ENCODE results near the gene JKAMP. TPM values are rescaled to one million over a fixed set of nuclear protein-coding genes. Genes with fewer than 3 reads are reported as not detected.

The JKAMP gene
- total RNA-seq, 1 donor, result 77.4 TPM

GRCh38 chr14:59541731-59542130 lies 57.4 kb downstream of the JKAMP start:
- no peaks in the 10 kb centered on the region for H4K20me1 ChIP-seq (ENCODE audit: insufficient read depth, low read length)
- no peaks in the 10 kb centered on the region for H3K79me2 ChIP-seq (ENCODE audit: insufficient read depth, low read length)
- no peak overlapping the region for H3K27ac ChIP-seq (ENCODE audit: low read depth, low read length)
- no peak overlapping the region for H3K4me2 ChIP-seq (ENCODE audit: insufficient read depth, low read length)
- no peak overlapping the region for H3K4me3 ChIP-seq (ENCODE audit: insufficient read depth, low read length)
- no peaks in the 10 kb centered on the region for H3K27me3 ChIP-seq (ENCODE audit: insufficient read depth, low read length)
- H3K9me3 ChIP-seq (ENCODE audit: low read depth, low read length), result no peaks in the 10 kb centered on the region
- no peaks in the 10 kb centered on the region for H3K36me3 ChIP-seq (ENCODE audit: insufficient read depth, low read length)
- no peak overlapping the region for H2AFZ ChIP-seq (ENCODE audit: low read length)
- no peak for DNase-seq (ENCODE audit: insufficient read length, low spot score, missing footprints)
- no peak for TF ChIP-seq CTCF (IDR thresholded peaks at IDR 0.05; ENCODE audit: extremely low read depth, low read depth, low read length)
- peaks cover 6% of the 10 kb centered on the region for H3K4me1 ChIP-seq (ENCODE audit: insufficient read depth, low read length)

- no peak overlapping the region for H2AFZ ChIP-seq (ENCODE audit: low read length)
These were observed 59.6 kb downstream of the JKAMP start for GRCh38 chr14:59543873-59544272.

GRCh38 chr14:59547310-59547709 lies 63.0 kb downstream of the JKAMP start:
- H3K4me2 ChIP-seq (ENCODE audit: insufficient read depth, low read length), result no peak overlapping the region

More at GRCh38 chr14:59543873-59544272, 59.6 kb downstream of the JKAMP start:
- no peak for TF ChIP-seq CTCF (IDR thresholded peaks at IDR 0.05; ENCODE audit: extremely low read depth, low read depth, low read length)
- no peak for DNase-seq (ENCODE audit: insufficient read length, low spot score, missing footprints)
- no peaks in the 10 kb centered on the region for H4K20me1 ChIP-seq (ENCODE audit: insufficient read depth, low read length)
- no peaks in the 10 kb centered on the region for H3K79me2 ChIP-seq (ENCODE audit: insufficient read depth, low read length)
- H3K9me3 ChIP-seq (ENCODE audit: low read depth, low read length), result no peaks in the 10 kb centered on the region
- H3K36me3 ChIP-seq (ENCODE audit: insufficient read depth, low read length), result no peaks in the 10 kb centered on the region
- H3K27me3 ChIP-seq (ENCODE audit: insufficient read depth, low read length), result peaks cover 4% of the 10 kb centered on the region
- peaks cover 6% of the 10 kb centered on the region for H3K4me1 ChIP-seq (ENCODE audit: insufficient read depth, low read length)
- H3K27ac ChIP-seq (ENCODE audit: low read depth, low read length), result no peak overlapping the region
- H3K4me3 ChIP-seq (ENCODE audit: insufficient read depth, low read length), result no peak overlapping the region
- no peak overlapping the region for H3K4me2 ChIP-seq (ENCODE audit: insufficient read depth, low read length)

More at GRCh38 chr14:59547310-59547709, 63.0 kb downstream of the JKAMP start:
- H3K4me3 ChIP-seq (ENCODE audit: insufficient read depth, low read length), result no peak overlapping the region
- H3K4me1 ChIP-seq (ENCODE audit: insufficient read depth, low read length), result peaks cover 6% of the 10 kb centered on the region
- DNase-seq (ENCODE audit: insufficient read length, low spot score, missing footprints), result no peak
- no peaks in the 10 kb centered on the region for H3K36me3 ChIP-seq (ENCODE audit: insufficient read depth, low read length)
- H3K27ac ChIP-seq (ENCODE audit: low read depth, low read length), result no peak overlapping the region
- H2AFZ ChIP-seq (ENCODE audit: low read length), result no peak overlapping the region
- H3K27me3 ChIP-seq (ENCODE audit: insufficient read depth, low read length), result peaks cover 4% of the 10 kb centered on the region
- no peaks in the 10 kb centered on the region for H3K9me3 ChIP-seq (ENCODE audit: low read depth, low read length)
- H3K79me2 ChIP-seq (ENCODE audit: insufficient read depth, low read length), result no peaks in the 10 kb centered on the region
- TF ChIP-seq CTCF (IDR thresholded peaks at IDR 0.05; ENCODE audit: extremely low read depth, low read depth, low read length), result no peak
- no peaks in the 10 kb centered on the region for H4K20me1 ChIP-seq (ENCODE audit: insufficient read depth, low read length)

Other genes starting within 250 kb of the JKAMP start
- gene GPR135, start 19.1 kb upstream of the JKAMP start, total RNA-seq, result 5.1 and 5.3 TPM in 2 replicates
- gene L3HYPDH, start 109 bp upstream of the JKAMP start, total RNA-seq, result 38.9 and 44.5 TPM in 2 replicates
- not detected in 2 replicates for gene CCDC175, start 92.3 kb downstream of the JKAMP start, total RNA-seq